GM04503 (cell line): ENCODE measurements around the gene SERTM2.

Source experiments
- DNase-seq: peaks from one replicate; pipeline ENCODE4 v3.0.0-alpha.2; 2012; ENCODE audit warnings: low read depth

SERTM2 gene

GRCh38 chrX:111561851-111562250 lies 50.4 kb downstream of the SERTM2 start:
- no peak for DNase-seq

- DNase-seq: no peak
Observed at GRCh38 chrX:111567542-111568255, 56.3 kb downstream of the SERTM2 start.

- no peak for DNase-seq
Observed at GRCh38 chrX:111568354-111568753, 56.9 kb downstream of the SERTM2 start.

GRCh38 chrX:111568817-111569216 lies 57.4 kb downstream of the SERTM2 start:
- DNase-seq: no peak
